Pancreas (tissue), 10 donors: ENCODE results near the gene MSI2. TPM values are rescaled to one million over a fixed set of nuclear protein-coding genes. Genes with fewer than 3 reads are reported as not detected.

Experiments used
- ATAC-seq, 4 donors: fragments of 200-7000 bp; cut with Tn5 transposase; one replicate each; pipeline versions ENCODE4 v1.8.0 to v1.9.1; 2020; ENCODE audit warnings: mild to moderate bottlenecking in 4 of 4, moderate library complexity in 4 of 4
- DNase-seq, 6 donors: peaks; one replicate each; pipeline ENCODE4 v3.0.0-alpha.2; 2020
- FAIRE-seq: peaks from 2 replicates; lab custom pipeline; 2012; peaks lifted over from hg19 to GRCh38; lab: Jason Lieb, UNC
- H3K27ac ChIP-seq, 4 donors: fragments of 200-600 bp; sonication (generic); 1 replicate in 3 of 4; 2 replicates in 1 of 4; pipeline versions ENCODE4 v1.5.0 to v1.8.0; 2020
- H3K27me3 ChIP-seq, 4 donors: fragments of 200-600 bp; one replicate each; pipeline ENCODE4 v1.8.0; 2021
- H3K36me3 ChIP-seq, 3 donors: fragments of 200-600 bp; sonication (generic) in 1 of 3; one replicate each; pipeline versions ENCODE4 v1.5.0 to v1.8.0; 2020 to 2021
- H3K4me1 ChIP-seq, 3 donors: fragments of 200-600 bp; one replicate each; pipeline ENCODE4 v1.8.0; 2021
- H3K4me3 ChIP-seq, 4 donors: fragments of 200-600 bp; sonication (generic) in 2 of 4; one replicate each; pipeline versions ENCODE4 v1.5.0 to v1.8.0; 2020 to 2021
- H3K9me3 ChIP-seq, 4 donors: fragments of 200-600 bp; one replicate each; pipeline ENCODE4 v1.8.0; 2021
- CTCF ChIP-seq, 4 donors: fragments of 200-600 bp; sonication (generic) in 3 of 4; IDR thresholded peaks; one replicate each; pipeline versions ENCODE4 v1.5.0 to v1.8.0; 2021; ENCODE audit warnings: antibody characterized with exemption in 4 of 4
- WGBS, 2 donors: extraction: QIAGEN DNeasy Blood & Tissue Kit; methylation state at CpG; one replicate each; pipeline ENCODE4 v1.1.7; 2013; 5-methylcytosine and 5-hydroxymethylcytosine counted together
- intact Hi-C, 3 donors: fragments of 100-400 bp; cut with DNase I; formaldehyde crosslinking; loops; one replicate each; pipeline versions ENCODE4 v1.11.1 to v1.14.2; 2022
- polyA plus RNA-seq, 2 donors: library from polyadenylated mRNA; stranded (reverse); fragments of 200-250 nt; gene quantifications; one replicate each; pipeline ENCODE4 v1.2.3, GENCODE V29; 2013
- total RNA-seq, 6 donors: library from RNA; stranded (reverse); fragmentation: NEBNext Ultra II Directional in 4 of 6; extraction: Animal tissue kit (Norgen Biotek cat#: 25700) in 4 of 6; gene quantifications; one replicate each; pipeline versions ENCODE4 v1.2.1 to v1.2.4, GENCODE V29; 2021 to 2023
- donor health status: healthy with polysubstance abuse.
- donor health status: DM: no; HTN: no; CAD: no; lungs with moderate emphysema.
- donor health status: DM: no; HTN: no; CAD: no.
- donor health status: control.
- donor health status: control.
- donor health status: Bipolar disorder and iron deficiency.
- donor health status: DM: yes; HTN: yes; CAD: no.
- donor health status: DM: no; HTN: no; CAD: no.
- donor health status: DM: no; HTN: no; CAD: no.
- donor health status: DM: yes; HTN: yes; CAD: no.

Gene MSI2
- total and polyA plus RNA-seq, 8 donors = 10.4 to 48.9 (median 30.1) TPM

GRCh38 chr17:57674894-57675293, 418.6 kb downstream of the MSI2 start:
- Histone ChIP-seq H3K4me1 (no peaks in the 10 kb centered on the region), H3K36me3 (no peaks in the 10 kb centered on the region), H3K27me3 (no peaks in the 10 kb centered on the region), H3K4me3 (no peak overlapping the region), H3K9me3 (no peaks in the 10 kb centered on the region), H3K27ac (no peak overlapping the region)
- TF ChIP-seq CTCF (IDR thresholded peaks at IDR 0.05) = no peak
- DNase-seq (no peak), FAIRE-seq (no peak), ATAC-seq (no peak)
- WGBS, 2 donors = 93 to 96% methylated on average over 22 of the region's 22 CpGs
- intact Hi-C loops = loop anchor here in 1 of 3 donors (10.0 kb wide), 1 partner anchor 430 kb away; no protein-coding TSS in a partner anchor

GRCh38 chr17:57675427-57676387, 419.4 kb downstream of the MSI2 start:
- WGBS, 2 donors = 95% methylated on average over 24 of the region's 24 CpGs
- Histone ChIP-seq H3K4me3 (no peak overlapping the region), H3K4me1 (no peaks in the 10 kb centered on the region), H3K9me3 (no peaks in the 10 kb centered on the region), H3K36me3 (no peaks in the 10 kb centered on the region), H3K27ac (no peak overlapping the region), H3K27me3 (no peaks in the 10 kb centered on the region)
- ATAC-seq (no peak), FAIRE-seq (no peak), DNase-seq (no peak)
- intact Hi-C loops = loop anchor here in 1 of 3 donors (10.0 kb wide), 1 partner anchor 431 kb away; no protein-coding TSS in a partner anchor
- TF ChIP-seq CTCF (IDR thresholded peaks at IDR 0.05) = no peak

DNA sequence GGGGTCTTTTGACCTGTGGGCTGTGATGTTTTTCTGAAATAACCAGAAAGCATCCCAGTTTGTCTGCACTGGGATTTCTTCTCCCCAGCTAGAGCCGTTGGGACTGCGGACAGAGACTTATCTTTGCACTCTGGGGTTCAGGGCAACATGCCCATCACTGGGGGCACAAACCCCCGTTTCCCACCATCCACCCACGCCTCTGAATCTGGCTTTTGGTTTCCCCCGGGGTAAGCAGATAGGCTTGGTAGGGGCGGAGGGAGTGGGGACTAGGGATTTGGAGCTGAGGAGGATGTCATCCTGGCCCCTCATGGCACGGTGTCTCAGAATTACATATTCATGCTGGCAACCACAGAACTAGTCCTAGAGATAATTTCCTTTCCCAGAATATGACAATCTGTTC, 420.2 kb downstream of the MSI2 start:
- ATAC-seq (no peak), DNase-seq (no peak), FAIRE-seq (no peak)
- Histone ChIP-seq H3K27me3 (no peaks in the 10 kb centered on the region), H3K9me3 (no peaks in the 10 kb centered on the region), H3K4me3 (no peak overlapping the region), H3K27ac (no peak overlapping the region), H3K4me1 (no peaks in the 10 kb centered on the region), H3K36me3 (no peaks in the 10 kb centered on the region)
- WGBS, 2 donors = 88 to 89% methylated on average over 7 of the region's 7 CpGs
- intact Hi-C loops = loop anchor here in 1 of 3 donors (10.0 kb wide), 1 partner anchor 432 kb away; no protein-coding TSS in a partner anchor
- TF ChIP-seq CTCF (IDR thresholded peaks at IDR 0.05) = no peak

- TF ChIP-seq CTCF (IDR thresholded peaks at IDR 0.05) = no peak
- no peak for ATAC-seq
- intact Hi-C loops = loop anchor here in 1 of 3 donors (10.0 kb wide), 1 partner anchor 432 kb away; no protein-coding TSS in a partner anchor
- Histone ChIP-seq H3K27me3 (no peaks in the 10 kb centered on the region), H3K4me1 (no peaks in the 10 kb centered on the region), H3K4me3 (no peak overlapping the region), H3K27ac (no peak overlapping the region), H3K36me3 (no peaks in the 10 kb centered on the region), H3K9me3 (no peaks in the 10 kb centered on the region)
- DNase-seq = no peak
- 67% methylated on average over 5 of the region's 5 CpGs for WGBS, 2 donors
- FAIRE-seq = no peak
These were observed 421.0 kb downstream of the MSI2 start for GRCh38 chr17:57677301-57677700.
